Nephron progenitor cell (in vitro differentiated cells): ENCODE data around the gene CCNE1.

Experiments
- DNase-seq: peaks from one replicate; pipeline ENCODE4 v3.0.0; 2021
- H3K27ac Mint-ChIP-seq: 2 replicates; pipeline ENCODE4 v1.8.0; 2021; ENCODE audit warnings: mild to moderate bottlenecking, moderate library complexity, mixed read lengths
- H3K27me3 Mint-ChIP-seq: 2 replicates; pipeline ENCODE4 v1.8.0; 2021; ENCODE audit warnings: mild to moderate bottlenecking, low read depth, mixed read lengths; ENCODE audit not compliant: poor library complexity
- H3K36me3 Mint-ChIP-seq: 2 replicates; pipeline ENCODE4 v1.8.0; 2021; ENCODE audit warnings: low read depth, mixed read lengths
- H3K4me1 Mint-ChIP-seq: 2 replicates; pipeline ENCODE4 v1.8.0; 2021; ENCODE audit warnings: mixed read lengths
- H3K4me3 Mint-ChIP-seq: 2 replicates; pipeline ENCODE4 v1.8.0; 2021; ENCODE audit warnings: mild to moderate bottlenecking, moderate library complexity, mixed read lengths
- H3K9me3 Mint-ChIP-seq: 2 replicates; pipeline ENCODE4 v1.8.0; 2021; ENCODE audit warnings: mild to moderate bottlenecking, moderate library complexity, mixed read lengths
- CTCF ChIP-seq: fragments of 200-600 bp; sonication (generic); IDR thresholded peaks from 2 replicates; pipeline ENCODE4 v1.5.0; 2021; ENCODE audit warnings: antibody characterized with exemption

The CCNE1 gene

GRCh38 chr19:29831041-29831548, 19.3 kb downstream of the CCNE1 start:
- Mint-ChIP-seq H3K4me3 (no peak overlapping the region), H3K36me3 (no peaks in the 10 kb centered on the region), H3K4me1 (no peaks in the 10 kb centered on the region), H3K9me3 (no peaks in the 10 kb centered on the region), H3K27ac (no peak overlapping the region), H3K27me3 (peaks cover 11% of the 10 kb centered on the region)
- TF ChIP-seq CTCF, result no peak
- no peak for DNase-seq

GRCh38 chr19:29831686-29832085, 19.9 kb downstream of the CCNE1 start:
- Mint-ChIP-seq H3K4me3 (no peak overlapping the region), H3K36me3 (no peaks in the 10 kb centered on the region), H3K27me3 (peaks cover 11% of the 10 kb centered on the region), H3K9me3 (no peaks in the 10 kb centered on the region), H3K27ac (no peak overlapping the region), H3K4me1 (no peaks in the 10 kb centered on the region)
- no peak for TF ChIP-seq CTCF
- no peak for DNase-seq

GRCh38 chr19:29832801-29833200, 21.0 kb downstream of the CCNE1 start:
- no peaks in the 10 kb centered on the region for H3K4me1 Mint-ChIP-seq
- no peaks in the 10 kb centered on the region for H3K9me3 Mint-ChIP-seq
- DNase-seq, result no peak
- no peak for TF ChIP-seq CTCF
- no peak overlapping the region for H3K27ac Mint-ChIP-seq
- peaks cover 13% of the 10 kb centered on the region for H3K27me3 Mint-ChIP-seq
- no peak overlapping the region for H3K4me3 Mint-ChIP-seq
- no peaks in the 10 kb centered on the region for H3K36me3 Mint-ChIP-seq

- Mint-ChIP-seq H3K9me3 (no peaks in the 10 kb centered on the region), H3K27me3 (peaks cover 18% of the 10 kb centered on the region), H3K27ac (no peak overlapping the region), H3K36me3 (no peaks in the 10 kb centered on the region), H3K4me3 (no peak overlapping the region), H3K4me1 (no peaks in the 10 kb centered on the region)
- no peak for TF ChIP-seq CTCF
- no peak for DNase-seq
Observed at GRCh38 chr19:29833614-29834261, 21.9 kb downstream of the CCNE1 start.

GRCh38 chr19:29834991-29835846, 23.4 kb downstream of the CCNE1 start:
- no peak overlapping the region for H3K4me3 Mint-ChIP-seq
- H3K27ac Mint-ChIP-seq, result no peak overlapping the region
- TF ChIP-seq CTCF, result no peak
- peaks cover 3% of the 10 kb centered on the region for H3K4me1 Mint-ChIP-seq
- H3K9me3 Mint-ChIP-seq, result no peaks in the 10 kb centered on the region
- no peaks in the 10 kb centered on the region for H3K36me3 Mint-ChIP-seq
- no peak for DNase-seq
- H3K27me3 Mint-ChIP-seq, result peaks cover 21% of the 10 kb centered on the region
